ENCODE data around the gene BUD23. TPM values are rescaled to one million over a fixed set of nuclear protein-coding genes. Genes with fewer than 3 reads are reported as not detected.

BUD23 gene
- total RNA-seq, 1 donor from 2014 or later = 42.4 TPM

DNA sequence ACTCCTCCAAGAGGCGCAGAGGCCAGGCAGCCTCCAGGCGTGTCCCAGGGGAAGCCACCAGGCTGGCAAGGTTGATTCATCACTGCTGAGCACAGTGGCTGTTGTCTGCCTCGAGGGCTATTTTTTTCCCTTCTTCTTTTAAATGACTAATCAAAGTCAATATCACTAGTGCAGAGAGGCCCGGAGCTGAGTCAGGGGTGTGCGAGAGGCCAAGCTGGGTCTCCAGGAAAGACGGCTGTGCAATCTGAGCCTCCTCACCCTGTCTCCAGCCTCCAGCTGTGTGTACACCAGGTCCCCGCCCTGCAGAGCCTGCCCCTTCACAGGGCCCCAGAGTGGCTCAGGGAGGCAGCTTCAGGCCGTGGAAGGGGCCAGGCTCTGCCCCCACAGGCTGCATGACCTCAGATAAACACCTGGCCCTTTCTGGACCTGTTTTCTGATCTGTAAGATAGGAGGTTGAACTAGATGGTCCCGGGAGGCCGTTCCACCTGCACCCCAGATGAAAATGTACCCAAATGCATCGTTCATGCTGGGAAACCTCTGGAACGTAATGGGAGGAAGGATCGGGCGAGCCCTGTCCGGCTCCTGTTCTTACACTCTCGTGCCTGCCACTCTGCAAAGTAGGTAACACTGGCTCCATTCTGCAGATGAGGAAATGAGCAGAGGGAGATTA, 32.4 kb downstream of the BUD23 start:
- TF ChIP-seq, protein P1, sequence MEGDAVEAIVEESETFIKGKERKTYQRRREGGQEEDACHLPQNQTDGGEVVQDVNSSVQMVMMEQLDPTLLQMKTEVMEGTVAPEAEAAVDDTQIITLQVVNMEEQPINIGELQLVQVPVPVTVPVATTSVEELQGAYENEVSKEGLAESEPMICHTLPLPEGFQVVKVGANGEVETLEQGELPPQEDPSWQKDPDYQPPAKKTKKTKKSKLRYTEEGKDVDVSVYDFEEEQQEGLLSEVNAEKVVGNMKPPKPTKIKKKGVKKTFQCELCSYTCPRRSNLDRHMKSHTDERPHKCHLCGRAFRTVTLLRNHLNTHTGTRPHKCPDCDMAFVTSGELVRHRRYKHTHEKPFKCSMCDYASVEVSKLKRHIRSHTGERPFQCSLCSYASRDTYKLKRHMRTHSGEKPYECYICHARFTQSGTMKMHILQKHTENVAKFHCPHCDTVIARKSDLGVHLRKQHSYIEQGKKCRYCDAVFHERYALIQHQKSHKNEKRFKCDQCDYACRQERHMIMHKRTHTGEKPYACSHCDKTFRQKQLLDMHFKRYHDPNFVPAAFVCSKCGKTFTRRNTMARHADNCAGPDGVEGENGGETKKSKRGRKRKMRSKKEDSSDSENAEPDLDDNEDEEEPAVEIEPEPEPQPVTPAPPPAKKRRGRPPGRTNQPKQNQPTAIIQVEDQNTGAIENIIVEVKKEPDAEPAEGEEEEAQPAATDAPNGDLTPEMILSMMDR (IDR thresholded peaks at IDR 0.05) = no peak
- no peaks in the 10 kb centered on the region for H3K27me3 ChIP-seq (ENCODE audit: low read depth)
- DNase-seq (no peak), ATAC-seq (no peak)
- peaks cover 23% of the 10 kb centered on the region for H3K4me1 ChIP-seq
- H3K9me3 ChIP-seq = no peaks in the 10 kb centered on the region
- intact Hi-C loops (cut with DNase I) = no loop called here
- H3K27ac ChIP-seq = no peak overlapping the region
- no peak overlapping the region for H3K4me3 ChIP-seq
- H3K36me3 ChIP-seq = no peaks in the 10 kb centered on the region

DNA sequence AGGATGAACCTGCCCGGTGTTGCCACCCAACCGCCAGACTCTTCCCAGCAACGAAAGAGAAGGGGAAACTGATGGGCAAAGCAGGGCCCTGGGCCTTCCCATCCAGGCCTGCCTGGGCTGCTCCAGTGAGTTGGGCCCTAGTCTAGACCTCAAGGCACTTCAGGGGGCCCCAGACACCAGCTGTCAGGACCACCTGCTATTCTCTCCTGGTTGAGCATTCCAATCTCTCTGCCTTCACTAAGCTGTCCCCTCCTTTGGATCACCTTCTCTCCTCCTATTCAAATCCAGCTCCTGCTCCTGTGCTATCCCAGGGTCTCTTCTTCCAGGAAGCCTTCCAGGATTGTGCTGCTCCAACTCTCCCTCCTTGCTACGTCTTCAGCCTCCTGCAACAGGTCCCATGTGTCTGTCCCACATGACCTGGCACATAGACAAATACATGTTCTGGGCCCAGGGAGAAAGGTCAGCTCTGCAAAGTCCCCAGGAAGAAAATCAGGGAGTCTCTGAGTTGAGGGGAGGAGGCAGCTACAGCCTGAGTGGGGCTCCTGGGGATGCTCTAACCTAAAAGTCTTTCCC, 33.0 kb downstream of the BUD23 start:
- TF ChIP-seq, protein P1 (IDR thresholded peaks at IDR 0.05) = no peak
- H3K4me1 ChIP-seq = peaks cover 23% of the 10 kb centered on the region
- no peaks in the 10 kb centered on the region for H3K27me3 ChIP-seq (ENCODE audit: low read depth)
- intact Hi-C loops (cut with DNase I) = no loop called here
- DNase-seq (no peak), ATAC-seq (no peak)
- no peak overlapping the region for H3K4me3 ChIP-seq
- no peak overlapping the region for H3K27ac ChIP-seq
- H3K36me3 ChIP-seq = no peaks in the 10 kb centered on the region
- H3K9me3 ChIP-seq = no peaks in the 10 kb centered on the region

DNA sequence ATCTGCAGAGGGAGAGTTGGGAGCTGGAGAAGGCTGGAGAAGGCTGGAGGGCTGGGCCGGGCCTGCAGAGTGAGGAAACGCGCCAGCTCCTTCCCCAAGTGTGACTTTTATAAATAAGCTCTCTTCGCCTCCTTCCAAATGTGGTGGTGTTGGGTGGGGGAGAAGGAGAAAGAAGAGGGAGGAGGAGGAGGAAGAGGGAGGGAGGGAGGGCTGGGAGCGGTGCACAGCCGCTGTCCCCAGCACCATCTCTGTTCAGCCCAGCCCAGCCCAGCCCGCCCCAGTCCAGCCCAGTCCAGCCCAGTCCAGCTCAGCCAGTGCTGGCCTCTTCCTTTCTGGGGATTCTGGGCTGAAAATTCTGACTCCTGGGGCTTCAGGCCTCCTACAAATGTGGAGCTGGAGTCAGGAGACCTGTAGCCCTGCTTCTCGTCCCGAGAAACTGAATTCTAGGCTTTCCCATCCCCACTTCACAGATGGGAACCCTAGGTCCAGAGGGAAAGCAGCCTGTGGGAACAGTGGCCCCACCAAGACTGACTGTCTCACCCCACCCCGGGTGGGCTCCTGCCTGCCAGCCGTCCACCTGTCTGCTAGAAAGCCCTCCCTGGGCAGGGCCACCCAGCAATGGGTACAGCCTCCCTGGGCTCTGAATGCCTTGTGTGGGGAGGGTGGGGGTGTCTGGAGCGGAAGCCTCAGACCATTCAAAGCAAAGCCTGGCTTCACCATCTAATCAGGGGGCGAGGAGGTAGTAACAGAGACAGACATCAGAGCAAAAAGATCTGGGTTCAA, 33.8 kb downstream of the BUD23 start:
- Histone ChIP-seq H3K27ac (no peak overlapping the region), H3K9me3 (no peaks in the 10 kb centered on the region), H3K4me3 (no peak overlapping the region), H3K4me1 (peaks cover 23% of the 10 kb centered on the region), H3K36me3 (no peaks in the 10 kb centered on the region), H3K27me3 (ENCODE audit: low read depth) (no peaks in the 10 kb centered on the region)
- DNase-seq (no peak), ATAC-seq (no peak)
- TF ChIP-seq, protein P1 (IDR thresholded peaks at IDR 0.05) = no peak
- intact Hi-C loops (cut with DNase I) = no loop called here

DNA sequence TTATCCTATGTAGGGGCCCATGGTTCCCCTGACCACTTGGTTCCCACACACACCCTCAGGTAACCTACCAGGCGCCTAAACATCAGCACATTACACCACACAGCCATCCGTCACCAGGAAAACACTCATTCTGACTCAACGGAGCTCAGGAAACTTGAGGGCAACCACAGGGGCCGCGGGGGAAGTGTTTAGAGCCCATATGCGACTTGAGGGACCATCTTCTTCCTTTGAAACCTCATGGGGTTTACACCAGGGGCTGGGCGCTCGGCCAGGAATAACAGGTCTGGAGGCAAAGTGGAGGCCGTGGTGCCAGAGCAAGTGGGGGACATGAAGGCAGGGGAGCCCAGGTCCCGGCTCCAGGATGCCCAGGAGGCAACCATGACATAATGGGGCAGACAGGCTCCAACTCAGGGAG, 34.6 kb downstream of the BUD23 start:
- Histone ChIP-seq H3K36me3 (no peaks in the 10 kb centered on the region), H3K27ac (no peak overlapping the region), H3K9me3 (no peaks in the 10 kb centered on the region), H3K4me1 (peaks cover 23% of the 10 kb centered on the region), H3K27me3 (ENCODE audit: low read depth) (no peaks in the 10 kb centered on the region), H3K4me3 (peak overlapping the region; percentile 86)
- no peak for DNase-seq
- TF ChIP-seq, protein P1 (IDR thresholded peaks at IDR 0.05) = no peak
- peak in 1 of 2 donors; percentile 12 for ATAC-seq
- intact Hi-C loops (cut with DNase I) = no loop called here

DNA sequence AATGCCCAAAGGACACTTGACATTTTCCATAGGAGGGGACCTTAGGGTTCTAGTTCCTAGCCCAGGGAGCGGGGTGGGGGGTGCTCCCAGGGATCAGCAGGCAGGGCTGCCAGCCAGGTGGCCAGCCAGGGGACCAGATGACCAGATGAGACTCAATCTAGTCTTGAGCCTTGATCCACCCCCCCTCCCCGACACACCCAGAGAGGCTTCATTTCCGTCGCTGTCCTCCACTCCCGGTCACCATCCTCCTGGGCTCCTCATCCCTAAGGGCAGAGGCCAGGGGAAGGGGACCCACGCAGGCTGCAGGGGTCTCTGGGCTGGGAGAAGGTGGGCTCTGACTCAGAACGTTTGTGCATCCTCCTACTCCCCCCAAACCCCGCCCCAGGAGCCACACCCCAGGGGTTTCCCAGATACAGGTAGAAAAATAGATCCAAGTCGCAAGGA, 35.1 kb downstream of the BUD23 start:
- no peaks in the 10 kb centered on the region for H3K9me3 ChIP-seq
- peaks cover 23% of the 10 kb centered on the region for H3K4me1 ChIP-seq
- DNase-seq (no peak), ATAC-seq (no peak)
- TF ChIP-seq, protein P1 (IDR thresholded peaks at IDR 0.05) = no peak
- no peaks in the 10 kb centered on the region for H3K36me3 ChIP-seq
- intact Hi-C loops (cut with DNase I) = no loop called here
- no peaks in the 10 kb centered on the region for H3K27me3 ChIP-seq (ENCODE audit: low read depth)
- no peak overlapping the region for H3K27ac ChIP-seq
- H3K4me3 ChIP-seq = peak overlapping the region; percentile 86

All from lower lobe of right lung (tissue), 2 donors.